ENCODE measurements around the gene MED25. TPM values are rescaled to one million over a fixed set of nuclear protein-coding genes. Genes with fewer than 3 reads are reported as not detected.

MED25 gene
- 22.5 and 23.3 TPM in 2 replicates for total RNA-seq

GRCh38 chr19:49817964-49818648, at the start of gene MED25:
Gene MED25 (plus strand): TSS chr19:49818289. CDS start chr19:49818342, 53 bp downstream.

GRCh38 chr19:49812997-49813861, 4.9 kb upstream of the MED25 start, which contains the start of gene FUZ:
Gene FUZ (minus strand): TSS chr19:49813292. CDS start chr19:49813106, 186 bp downstream.

GRCh38 chr19:49850487-49851342, 32.6 kb downstream of the MED25 start, which contains the start of gene PTOV1:
Gene PTOV1 (plus strand): TSS chr19:49851159.

GRCh38 chr19:49866933-49867782, 49.1 kb downstream of the MED25 start, which contains the start of gene PNKP:
Gene PNKP (minus strand): TSS chr19:49867576. CDS start chr19:49867204, 372 bp downstream.

GRCh38 chr19:49877020-49877878, 59.2 kb downstream of the MED25 start, which contains the start of the genes AKT1S1 and TBC1D17:
Gene AKT1S1 (minus strand): TSS chr19:49877355. CDS start chr19:49873295, 4,060 bp downstream.
Gene TBC1D17 (plus strand): TSS chr19:49877702. CDS start chr19:49877724, 22 bp downstream.

Other genes starting within 250 kb of the MED25 start
- gene NOSIP, start 237.7 kb upstream of the MED25 start, total RNA-seq: 63.1 and 64.5 TPM in 2 replicates
- gene PRRG2, start 237.0 kb upstream of the MED25 start, total RNA-seq: 0.09 TPM in 1 of 2 replicates, not detected in the other
- 6.9 and 8.0 TPM in 2 replicates for gene PRR12, start 227.1 kb upstream of the MED25 start, total RNA-seq
- 93.1 and 141 TPM in 2 replicates for gene RRAS, start 178.1 kb upstream of the MED25 start, total RNA-seq
- gene SCAF1, start 176.1 kb upstream of the MED25 start, total RNA-seq: 31.8 and 47.6 TPM in 2 replicates
- gene IRF3, start 152.4 kb upstream of the MED25 start, total RNA-seq: 33.0 and 39.3 TPM in 2 replicates
- 4.9 and 19.4 TPM in 2 replicates for gene BCL2L12, start 152.4 kb upstream of the MED25 start, total RNA-seq
- 165 and 173 TPM in 2 replicates for gene PRMT1, start 141.0 kb upstream of the MED25 start, total RNA-seq
- 0.12 and 0.26 TPM in 2 replicates for gene ADM5, start 128.7 kb upstream of the MED25 start, total RNA-seq
- gene CPT1C, start 127.2 kb upstream of the MED25 start, total RNA-seq: 11.0 and 14.8 TPM in 2 replicates
- gene TSKS, start 55.0 kb upstream of the MED25 start, total RNA-seq: 0.47 and 3.6 TPM in 2 replicates
- gene AP2A1, start 51.3 kb upstream of the MED25 start, total RNA-seq: 174 and 177 TPM in 2 replicates
- gene FUZ, start 5.0 kb upstream of the MED25 start, total RNA-seq: 12.3 and 24.7 TPM in 2 replicates
- gene PTOV1, start 32.9 kb downstream of the MED25 start, total RNA-seq: 93.7 and 94.1 TPM in 2 replicates
- 25.6 and 31.2 TPM in 2 replicates for gene PNKP, start 49.3 kb downstream of the MED25 start, total RNA-seq
- gene AKT1S1, start 59.1 kb downstream of the MED25 start, total RNA-seq: 39.9 and 47.8 TPM in 2 replicates
- gene TBC1D17, start 59.4 kb downstream of the MED25 start, total RNA-seq: 30.7 and 32.6 TPM in 2 replicates
- not detected in 2 replicates for gene IL4I1, start 78.6 kb downstream of the MED25 start, total RNA-seq
- gene ATF5, start 110.9 kb downstream of the MED25 start, total RNA-seq: 24.9 and 117 TPM in 2 replicates
- 21.2 and 29.9 TPM in 2 replicates for gene NUP62, start 111.2 kb downstream of the MED25 start, total RNA-seq
- not detected in 2 replicates for gene SIGLEC11, start 142.9 kb downstream of the MED25 start, total RNA-seq
- 17.5 and 31.6 TPM in 2 replicates for gene VRK3, start 207.1 kb downstream of the MED25 start, total RNA-seq
- 4.9 and 5.7 TPM in 2 replicates for gene ZNF473, start 207.7 kb downstream of the MED25 start, total RNA-seq

Data from pericardium fibroblast (primary cell).